WTC11 (cell line): ENCODE measurements around the gene DEXI. TPM values are rescaled to one million over a fixed set of nuclear protein-coding genes. Genes with fewer than 3 reads are reported as not detected.

Experiments
- ATAC-seq: fragments of 200-7000 bp; cut with Tn5 transposase; 2 replicates; pipeline ENCODE4 v1.10.0; 2021; ENCODE audit warnings: mild to moderate bottlenecking, moderate library complexity
- CTCF ChIA-PET: fragments of 300-600 bp; sonication (Branson Sonifier 250); formaldehyde crosslinking; loops from one replicate; lab custom pipeline; 2021; ENCODE audit warnings: antibody characterized with exemption; lab: Charles Lee
- POLR2A ChIA-PET: fragments of 350-600 bp; sonication (Branson Sonifier 250); formaldehyde crosslinking; loops from one replicate; lab custom pipeline; 2021; ENCODE audit warnings: antibody characterized with exemption; lab: Charles Lee
- DNase-seq: peaks from one replicate; pipeline ENCODE4 v3.0.0; 2021; ENCODE audit warnings: low spot score
- H3K27ac Mint-ChIP-seq: 2 replicates; pipeline ENCODE4 v1.8.0; 2021; ENCODE audit warnings: mixed read lengths
- H3K27me3 Mint-ChIP-seq: 2 replicates; pipeline ENCODE4 v1.8.0; 2021; ENCODE audit warnings: low read depth, mild to moderate bottlenecking, moderate library complexity, mixed read lengths
- H3K36me3 Mint-ChIP-seq: 2 replicates; pipeline ENCODE4 v1.8.0; 2021; ENCODE audit warnings: mixed read lengths
- H3K4me1 Mint-ChIP-seq: 2 replicates; pipeline ENCODE4 v1.8.0; 2022; ENCODE audit warnings: mixed read lengths
- H3K4me3 Mint-ChIP-seq: 2 replicates; pipeline ENCODE4 v1.8.0; 2021; ENCODE audit warnings: mild to moderate bottlenecking, moderate library complexity, mixed read lengths
- H3K9me3 Mint-ChIP-seq: 2 replicates; pipeline ENCODE4 v1.8.0; 2021; ENCODE audit warnings: mixed read lengths
- NR1H2 ChIP-seq: sonication (generic); formaldehyde crosslinking; IDR thresholded peaks from 2 replicates; pipeline ENCODE4 v1.9.0; 2021; ENCODE audit warnings: mild to moderate bottlenecking, moderate library complexity, missing genetic modification reagents
- NR2C2 ChIP-seq: sonication (generic); formaldehyde crosslinking; IDR thresholded peaks from 2 replicates; pipeline ENCODE4 v1.8.0; 2022; ENCODE audit warnings: mild to moderate bottlenecking, missing genetic modification reagents
- ZNF138 ChIP-seq: sonication (generic); formaldehyde crosslinking; conservative IDR thresholded peaks from 2 replicates; pipeline ENCODE4 v1.8.1; 2022; ENCODE audit warnings: mild to moderate bottlenecking, moderate library complexity, missing genetic modification reagents
- total RNA-seq: library from RNA; stranded (reverse); gene quantifications from 3 replicates; pipeline ENCODE4 v1.2.3, GENCODE V29; 2021
- TF ChIP-seq, protein P1 (sequence below): sonication (generic); formaldehyde crosslinking; IDR thresholded peaks from 2 replicates; pipeline ENCODE4 v1.8.1; 2023; ENCODE audit warnings: mild to moderate bottlenecking, missing genetic modification reagents, moderate library complexity
- TF ChIP-seq, protein P2 (sequence below): sonication (generic); formaldehyde crosslinking; IDR thresholded peaks from 2 replicates; pipeline ENCODE4 v1.8.0; 2022; ENCODE audit warnings: missing genetic modification reagents
- TF ChIP-seq, protein P3 (sequence below): fragments of 250-450 bp; sonication (Bioruptor Pico); IDR thresholded peaks from 2 replicates; pipeline ENCODE4 v2.1.2; 2022; ENCODE audit warnings: mild to moderate bottlenecking, moderate library complexity
- TF ChIP-seq, protein P4 (sequence below): fragments of 250-450 bp; sonication (Bioruptor Pico); conservative IDR thresholded peaks from 2 replicates; pipeline ENCODE4 v1.9.0; 2021; ENCODE audit warnings: mild to moderate bottlenecking
- TF ChIP-seq, protein P5 (sequence below): fragments of 250-450 bp; sonication (Bioruptor Pico); IDR thresholded peaks from 2 replicates; pipeline ENCODE4 v1.9.0; 2021; ENCODE audit warnings: mild to moderate bottlenecking

The DEXI gene
- total RNA-seq, 1 experiment from 2014 or later: 33.7 TPM

DNA sequence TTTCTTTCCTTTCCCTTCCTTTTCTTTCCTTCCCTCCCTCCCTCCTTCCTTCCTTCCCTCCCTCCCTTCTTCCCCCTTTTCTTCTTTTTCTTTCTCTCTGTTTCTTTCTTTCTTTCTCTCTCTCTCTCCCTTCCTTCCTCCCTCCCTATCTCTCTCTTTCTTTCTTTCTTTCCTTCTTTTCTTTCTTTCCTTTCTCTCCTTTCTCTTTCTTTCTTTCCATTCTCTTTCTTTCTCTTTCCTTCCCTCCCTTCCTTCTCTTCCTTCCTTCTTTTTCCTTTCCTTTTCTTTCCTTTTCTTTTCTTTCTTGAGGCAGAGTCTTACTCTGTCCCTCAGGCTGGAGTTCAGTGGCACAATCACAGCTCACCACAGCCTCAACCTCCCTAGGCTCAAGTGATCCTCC lies 31.0 kb downstream of the DEXI start:
- CTCF ChIA-PET: interaction anchor here (2.0 to 4.8 kb wide), 2 partner anchors 8 to 34 kb away, joined by 4 to 36 read pairs; partner anchors contain the start of gene CIITA
- H3K4me1 Mint-ChIP-seq: no peaks in the 10 kb centered on the region; the same call in 1 of the 2 replicates

DNA sequence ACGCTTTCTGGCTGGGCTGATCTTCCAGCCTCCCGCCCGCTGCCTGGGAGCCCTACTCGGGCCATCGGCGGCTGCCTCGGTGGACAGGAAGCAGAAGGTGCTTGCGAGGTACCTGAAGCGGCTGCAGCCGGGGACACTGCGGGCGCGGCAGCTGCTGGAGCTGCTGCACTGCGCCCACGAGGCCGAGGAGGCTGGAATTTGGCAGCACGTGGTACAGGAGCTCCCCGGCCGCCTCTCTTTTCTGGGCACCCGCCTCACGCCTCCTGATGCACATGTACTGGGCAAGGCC lies 34.6 kb downstream of the DEXI start:
- CTCF ChIA-PET: interaction anchor here (2.0 to 4.8 kb wide), 2 partner anchors 11 to 13 kb away, joined by 6 to 36 read pairs; no protein-coding TSS in a partner anchor
- H3K4me1 Mint-ChIP-seq: no peaks in the 10 kb centered on the region
- peaks cover 6% of the 10 kb centered on the region for H3K9me3 Mint-ChIP-seq
- ATAC-seq: no peak
- H3K4me3 Mint-ChIP-seq: no peak overlapping the region
- H3K27ac Mint-ChIP-seq: no peak overlapping the region
- TF ChIP-seq, protein P1, sequence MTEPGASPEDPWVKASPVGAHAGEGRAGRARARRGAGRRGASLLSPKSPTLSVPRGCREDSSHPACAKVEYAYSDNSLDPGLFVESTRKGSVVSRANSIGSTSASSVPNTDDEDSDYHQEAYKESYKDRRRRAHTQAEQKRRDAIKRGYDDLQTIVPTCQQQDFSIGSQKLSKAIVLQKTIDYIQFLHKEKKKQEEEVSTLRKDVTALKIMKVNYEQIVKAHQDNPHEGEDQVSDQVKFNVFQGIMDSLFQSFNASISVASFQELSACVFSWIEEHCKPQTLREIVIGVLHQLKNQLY (CRISPR knock-in tag): no peak
- TF ChIP-seq, all 79 proteins: peak for 0
- POLR2A ChIA-PET: no interaction called here
- Mint-ChIP-seq H3K36me3 (no peaks in the 10 kb centered on the region), H3K27me3 (peaks cover under 1% of the 10 kb centered on the region; the same call in 1 of the 2 replicates)
- no peak for DNase-seq

More for the DNA sequence above, 31.0 kb downstream of the DEXI start:
- no peaks in the 10 kb centered on the region; the same call in 1 of the 2 replicates for H3K27me3 Mint-ChIP-seq
- no peaks in the 10 kb centered on the region for H3K9me3 Mint-ChIP-seq
- H3K36me3 Mint-ChIP-seq: no peaks in the 10 kb centered on the region
- no peak overlapping the region for H3K27ac Mint-ChIP-seq
- H3K4me3 Mint-ChIP-seq: no peak overlapping the region
- TF ChIP-seq NR2C2 (CRISPR knock-in tag) (no peak), NR1H2 (no peak), ZNF138 (no peak)
- TF ChIP-seq, protein P2, sequence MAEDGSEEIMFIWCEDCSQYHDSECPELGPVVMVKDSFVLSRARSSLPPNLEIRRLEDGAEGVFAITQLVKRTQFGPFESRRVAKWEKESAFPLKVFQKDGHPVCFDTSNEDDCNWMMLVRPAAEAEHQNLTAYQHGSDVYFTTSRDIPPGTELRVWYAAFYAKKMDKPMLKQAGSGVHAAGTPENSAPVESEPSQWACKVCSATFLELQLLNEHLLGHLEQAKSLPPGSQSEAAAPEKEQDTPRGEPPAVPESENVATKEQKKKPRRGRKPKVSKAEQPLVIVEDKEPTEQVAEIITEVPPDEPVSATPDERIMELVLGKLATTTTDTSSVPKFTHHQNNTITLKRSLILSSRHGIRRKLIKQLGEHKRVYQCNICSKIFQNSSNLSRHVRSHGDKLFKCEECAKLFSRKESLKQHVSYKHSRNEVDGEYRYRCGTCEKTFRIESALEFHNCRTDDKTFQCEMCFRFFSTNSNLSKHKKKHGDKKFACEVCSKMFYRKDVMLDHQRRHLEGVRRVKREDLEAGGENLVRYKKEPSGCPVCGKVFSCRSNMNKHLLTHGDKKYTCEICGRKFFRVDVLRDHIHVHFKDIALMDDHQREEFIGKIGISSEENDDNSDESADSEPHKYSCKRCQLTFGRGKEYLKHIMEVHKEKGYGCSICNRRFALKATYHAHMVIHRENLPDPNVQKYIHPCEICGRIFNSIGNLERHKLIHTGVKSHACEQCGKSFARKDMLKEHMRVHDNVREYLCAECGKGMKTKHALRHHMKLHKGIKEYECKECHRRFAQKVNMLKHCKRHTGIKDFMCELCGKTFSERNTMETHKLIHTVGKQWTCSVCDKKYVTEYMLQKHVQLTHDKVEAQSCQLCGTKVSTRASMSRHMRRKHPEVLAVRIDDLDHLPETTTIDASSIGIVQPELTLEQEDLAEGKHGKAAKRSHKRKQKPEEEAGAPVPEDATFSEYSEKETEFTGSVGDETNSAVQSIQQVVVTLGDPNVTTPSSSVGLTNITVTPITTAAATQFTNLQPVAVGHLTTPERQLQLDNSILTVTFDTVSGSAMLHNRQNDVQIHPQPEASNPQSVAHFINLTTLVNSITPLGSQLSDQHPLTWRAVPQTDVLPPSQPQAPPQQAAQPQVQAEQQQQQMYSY (CRISPR knock-in tag): no peak
- TF ChIP-seq, protein P3, sequence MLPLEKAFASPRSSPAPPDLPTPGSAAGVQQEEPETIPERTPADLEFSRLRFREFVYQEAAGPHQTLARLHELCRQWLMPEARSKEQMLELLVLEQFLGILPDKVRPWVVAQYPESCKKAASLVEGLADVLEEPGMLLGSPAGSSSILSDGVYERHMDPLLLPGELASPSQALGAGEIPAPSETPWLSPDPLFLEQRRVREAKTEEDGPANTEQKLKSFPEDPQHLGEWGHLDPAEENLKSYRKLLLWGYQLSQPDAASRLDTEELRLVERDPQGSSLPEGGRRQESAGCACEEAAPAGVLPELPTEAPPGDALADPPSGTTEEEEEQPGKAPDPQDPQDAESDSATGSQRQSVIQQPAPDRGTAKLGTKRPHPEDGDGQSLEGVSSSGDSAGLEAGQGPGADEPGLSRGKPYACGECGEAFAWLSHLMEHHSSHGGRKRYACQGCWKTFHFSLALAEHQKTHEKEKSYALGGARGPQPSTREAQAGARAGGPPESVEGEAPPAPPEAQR: no peak
- TF ChIP-seq, protein P4, sequence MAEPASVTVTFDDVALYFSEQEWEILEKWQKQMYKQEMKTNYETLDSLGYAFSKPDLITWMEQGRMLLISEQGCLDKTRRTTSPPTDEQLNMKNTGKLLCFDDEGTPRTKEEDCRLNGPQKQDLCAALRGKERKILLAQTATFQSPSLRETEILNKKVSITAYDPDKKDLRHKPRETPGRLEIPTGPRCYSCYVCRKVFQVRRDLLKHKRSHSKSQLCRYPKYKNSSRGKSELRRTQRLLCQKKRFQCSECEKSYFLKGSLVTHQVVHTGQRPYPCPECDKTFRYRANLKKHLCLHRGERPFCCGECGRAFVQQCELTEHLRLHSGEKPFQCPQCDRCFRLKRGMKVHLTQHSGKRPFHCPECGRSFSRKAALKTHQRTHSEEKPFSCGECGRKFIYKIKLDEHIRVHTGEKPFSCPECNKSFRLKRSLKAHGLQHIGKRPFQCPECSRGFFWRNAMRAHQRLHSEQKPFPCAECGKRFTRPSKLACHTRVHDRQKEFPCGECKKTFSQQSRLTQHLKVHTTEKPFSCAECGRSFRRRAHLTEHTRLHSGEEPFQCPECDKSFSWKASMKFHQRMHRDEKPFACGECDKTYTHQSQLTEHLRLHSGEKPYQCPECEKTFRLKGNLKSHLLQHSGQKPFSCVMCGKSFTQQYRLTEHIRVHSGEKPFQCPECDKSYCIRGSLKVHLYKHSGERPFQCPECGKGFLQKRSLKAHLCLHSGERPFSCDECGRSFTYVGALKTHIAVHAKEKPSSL (CRISPR knock-in tag): no peak
- TF ChIP-seq, protein P5, sequence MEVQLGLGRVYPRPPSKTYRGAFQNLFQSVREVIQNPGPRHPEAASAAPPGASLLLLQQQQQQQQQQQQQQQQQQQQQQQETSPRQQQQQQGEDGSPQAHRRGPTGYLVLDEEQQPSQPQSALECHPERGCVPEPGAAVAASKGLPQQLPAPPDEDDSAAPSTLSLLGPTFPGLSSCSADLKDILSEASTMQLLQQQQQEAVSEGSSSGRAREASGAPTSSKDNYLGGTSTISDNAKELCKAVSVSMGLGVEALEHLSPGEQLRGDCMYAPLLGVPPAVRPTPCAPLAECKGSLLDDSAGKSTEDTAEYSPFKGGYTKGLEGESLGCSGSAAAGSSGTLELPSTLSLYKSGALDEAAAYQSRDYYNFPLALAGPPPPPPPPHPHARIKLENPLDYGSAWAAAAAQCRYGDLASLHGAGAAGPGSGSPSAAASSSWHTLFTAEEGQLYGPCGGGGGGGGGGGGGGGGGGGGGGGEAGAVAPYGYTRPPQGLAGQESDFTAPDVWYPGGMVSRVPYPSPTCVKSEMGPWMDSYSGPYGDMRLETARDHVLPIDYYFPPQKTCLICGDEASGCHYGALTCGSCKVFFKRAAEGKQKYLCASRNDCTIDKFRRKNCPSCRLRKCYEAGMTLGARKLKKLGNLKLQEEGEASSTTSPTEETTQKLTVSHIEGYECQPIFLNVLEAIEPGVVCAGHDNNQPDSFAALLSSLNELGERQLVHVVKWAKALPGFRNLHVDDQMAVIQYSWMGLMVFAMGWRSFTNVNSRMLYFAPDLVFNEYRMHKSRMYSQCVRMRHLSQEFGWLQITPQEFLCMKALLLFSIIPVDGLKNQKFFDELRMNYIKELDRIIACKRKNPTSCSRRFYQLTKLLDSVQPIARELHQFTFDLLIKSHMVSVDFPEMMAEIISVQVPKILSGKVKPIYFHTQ: no peak
- ATAC-seq (no peak), DNase-seq (no peak)
- POLR2A ChIA-PET: interaction anchor here (0.6 kb wide), 1 partner anchor 693 kb away, joined by 4 read pairs; no protein-coding TSS in a partner anchor
